DND-41 (cell line): ENCODE measurements around the gene SMIM3.

Experiments used
- ATAC-seq: fragments of 200-7000 bp; cut with Tn5 transposase; 3 replicates; pipeline ENCODE4 v1.9.1; 2021; ENCODE audit warnings: low read depth; ENCODE audit not compliant: insufficient read depth
- DNase-seq: peaks from one replicate; pipeline ENCODE4 v3.0.0-alpha.2; 2020
- H2AFZ ChIP-seq: 2 replicates; pipeline ENCODE4 v1.6.0; 2012; ENCODE audit warnings: low read depth, low read length
- H3K27ac ChIP-seq: 2 replicates; pipeline ENCODE4 v1.5.1; 2012; ENCODE audit warnings: low read length, inconsistent platforms
- H3K27me3 ChIP-seq: fragments of 200-600 bp; sonication (generic); 2 replicates; pipeline ENCODE4 v1.6.0; 2012; ENCODE audit warnings: low read length, mild to moderate bottlenecking, inconsistent platforms; ENCODE audit not compliant: insufficient read depth, poor library complexity
- H3K36me3 ChIP-seq: 2 replicates; pipeline ENCODE4 v1.5.1; 2012; ENCODE audit warnings: low read length, inconsistent platforms; ENCODE audit not compliant: insufficient read depth
- H3K4me1 ChIP-seq: 2 replicates; pipeline ENCODE4 v1.5.1; 2012; ENCODE audit warnings: mild to moderate bottlenecking, low read length; ENCODE audit not compliant: insufficient read depth
- H3K4me2 ChIP-seq: 2 replicates; pipeline ENCODE4 v1.6.0; 2012; ENCODE audit warnings: mild to moderate bottlenecking, moderate library complexity, low read length, inconsistent platforms; ENCODE audit not compliant: insufficient read depth
- H3K4me3 ChIP-seq, 2 experiments: fragments of 200-600 bp in 1 of 2; shearing (Covaris generic) in 1 of 2; 2 replicates each; pipeline ENCODE4 v1.5.1; 2012 to 2016; ENCODE audit warnings: inconsistent platforms in 2 of 2, low read length in 2 of 2, mild to moderate bottlenecking in 2 of 2, low read depth in 1 of 2, moderate library complexity in 1 of 2
- H3K79me2 ChIP-seq: 2 replicates; pipeline ENCODE4 v1.6.0; 2012; ENCODE audit warnings: low read length, inconsistent platforms; ENCODE audit not compliant: insufficient read depth
- H3K9ac ChIP-seq: 2 replicates; pipeline ENCODE4 v1.6.0; 2012; ENCODE audit warnings: low read depth, mild to moderate bottlenecking, inconsistent platforms, low read length, moderate library complexity
- H3K9me3 ChIP-seq: 2 replicates; pipeline ENCODE4 v1.5.1; 2012; ENCODE audit warnings: low read length, moderate library complexity, mild to moderate bottlenecking, inconsistent platforms; ENCODE audit not compliant: insufficient read depth, severe bottlenecking
- H4K20me1 ChIP-seq: 2 replicates; pipeline ENCODE4 v1.6.0; 2012; ENCODE audit warnings: low read length; ENCODE audit not compliant: insufficient read depth
- EZH2 ChIP-seq: IDR thresholded peaks from 3 replicates; pipeline ENCODE4 v1.6.1; 2012; ENCODE audit warnings: borderline replicate concordance, low read depth, mild to moderate bottlenecking, moderate library complexity, low read length, inconsistent platforms; ENCODE audit not compliant: severe bottlenecking
- TF ChIP-seq, protein P1 (sequence below): IDR thresholded peaks from 2 replicates; pipeline ENCODE4 v1.5.1; 2012; ENCODE audit warnings: borderline replicate concordance, low read length, moderate library complexity, mild to moderate bottlenecking; ENCODE audit not compliant: poor library complexity, severe bottlenecking; ENCODE audit errors: extremely low read depth

SMIM3 gene

DNA sequence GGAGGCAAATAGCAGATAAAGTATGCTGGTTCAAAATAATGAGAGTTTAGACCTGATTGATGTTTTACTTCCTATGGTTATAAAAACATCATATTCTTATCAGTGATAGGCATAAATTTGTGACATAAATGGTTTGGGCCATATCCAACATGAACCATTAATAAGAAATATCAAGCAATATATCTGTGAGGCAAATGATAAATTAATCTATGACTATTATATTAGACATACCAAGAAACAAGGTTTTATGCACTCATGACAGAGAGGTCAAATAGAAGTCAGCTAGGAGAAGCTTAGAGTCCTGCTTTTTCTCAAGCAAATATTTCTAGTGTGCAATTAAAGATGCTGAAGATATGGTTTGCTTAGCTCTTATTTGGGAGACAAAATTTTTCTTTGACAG, 10.4 kb downstream of the SMIM3 start:
- TF ChIP-seq EZH2 = no peak
- TF ChIP-seq, protein P1, sequence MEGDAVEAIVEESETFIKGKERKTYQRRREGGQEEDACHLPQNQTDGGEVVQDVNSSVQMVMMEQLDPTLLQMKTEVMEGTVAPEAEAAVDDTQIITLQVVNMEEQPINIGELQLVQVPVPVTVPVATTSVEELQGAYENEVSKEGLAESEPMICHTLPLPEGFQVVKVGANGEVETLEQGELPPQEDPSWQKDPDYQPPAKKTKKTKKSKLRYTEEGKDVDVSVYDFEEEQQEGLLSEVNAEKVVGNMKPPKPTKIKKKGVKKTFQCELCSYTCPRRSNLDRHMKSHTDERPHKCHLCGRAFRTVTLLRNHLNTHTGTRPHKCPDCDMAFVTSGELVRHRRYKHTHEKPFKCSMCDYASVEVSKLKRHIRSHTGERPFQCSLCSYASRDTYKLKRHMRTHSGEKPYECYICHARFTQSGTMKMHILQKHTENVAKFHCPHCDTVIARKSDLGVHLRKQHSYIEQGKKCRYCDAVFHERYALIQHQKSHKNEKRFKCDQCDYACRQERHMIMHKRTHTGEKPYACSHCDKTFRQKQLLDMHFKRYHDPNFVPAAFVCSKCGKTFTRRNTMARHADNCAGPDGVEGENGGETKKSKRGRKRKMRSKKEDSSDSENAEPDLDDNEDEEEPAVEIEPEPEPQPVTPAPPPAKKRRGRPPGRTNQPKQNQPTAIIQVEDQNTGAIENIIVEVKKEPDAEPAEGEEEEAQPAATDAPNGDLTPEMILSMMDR = no peak
- no peak overlapping the region for H3K4me2 ChIP-seq
- no peaks in the 10 kb centered on the region for H3K27me3 ChIP-seq
- no peak for DNase-seq
- no peak overlapping the region for H3K4me3 ChIP-seq
- peaks cover 35% of the 10 kb centered on the region for H3K4me1 ChIP-seq
- H3K9ac ChIP-seq = no peak overlapping the region
- H2AFZ ChIP-seq = no peak overlapping the region
- 0 out of 2 replicates have a peak, but pooled peaks cover 4% of the 10 kb centered on the region for H4K20me1 ChIP-seq
- H3K79me2 ChIP-seq = peaks cover 75% of the 10 kb centered on the region
- H3K9me3 ChIP-seq = no peaks in the 10 kb centered on the region
- ATAC-seq = no peak
- 0 out of 2 replicates have a peak overlapping the region, but pooled peaks have one; percentile 75 for H3K27ac ChIP-seq
- H3K36me3 ChIP-seq = no peaks in the 10 kb centered on the region

DNA sequence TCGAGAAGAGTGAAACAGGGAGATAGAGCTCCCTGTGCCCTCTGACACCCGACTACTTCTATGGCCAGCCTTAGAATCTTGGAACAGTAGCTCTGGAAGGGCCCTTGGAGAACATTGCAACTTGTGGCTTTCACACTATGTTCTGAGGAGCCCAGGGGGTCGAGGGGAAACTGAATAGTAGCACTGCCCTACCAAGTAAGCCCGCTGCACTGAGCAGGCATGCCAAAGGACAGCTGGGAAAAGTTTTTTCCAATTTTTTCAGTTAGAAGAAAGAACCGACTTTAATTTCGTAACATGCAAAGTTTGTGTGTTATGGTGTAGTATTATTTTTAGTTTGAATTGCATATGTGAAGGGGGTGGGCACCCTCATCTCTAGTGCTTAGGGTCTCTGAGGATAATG, 10.9 kb downstream of the SMIM3 start:
- no peaks in the 10 kb centered on the region for H3K27me3 ChIP-seq
- H3K9me3 ChIP-seq = no peaks in the 10 kb centered on the region
- H4K20me1 ChIP-seq = 0 out of 2 replicates have a peak, but pooled peaks cover 4% of the 10 kb centered on the region
- DNase-seq (no peak), ATAC-seq (no peak)
- peak overlapping the region; percentile 75 for H3K27ac ChIP-seq
- H3K4me3 ChIP-seq = peak overlapping the region in 1 of 2 experiments; percentile 22; a peak in 2 of 4 replicates
- H3K4me1 ChIP-seq = peaks cover 31% of the 10 kb centered on the region
- TF ChIP-seq, protein P1 = no peak
- TF ChIP-seq EZH2 = no peak
- peaks cover 72% of the 10 kb centered on the region for H3K79me2 ChIP-seq
- peak overlapping the region; percentile 55 for H3K4me2 ChIP-seq
- H3K9ac ChIP-seq = peak overlapping the region; percentile 39; the same call in 1 of the 2 replicates
- no peaks in the 10 kb centered on the region for H3K36me3 ChIP-seq
- no peak overlapping the region for H2AFZ ChIP-seq

DNA sequence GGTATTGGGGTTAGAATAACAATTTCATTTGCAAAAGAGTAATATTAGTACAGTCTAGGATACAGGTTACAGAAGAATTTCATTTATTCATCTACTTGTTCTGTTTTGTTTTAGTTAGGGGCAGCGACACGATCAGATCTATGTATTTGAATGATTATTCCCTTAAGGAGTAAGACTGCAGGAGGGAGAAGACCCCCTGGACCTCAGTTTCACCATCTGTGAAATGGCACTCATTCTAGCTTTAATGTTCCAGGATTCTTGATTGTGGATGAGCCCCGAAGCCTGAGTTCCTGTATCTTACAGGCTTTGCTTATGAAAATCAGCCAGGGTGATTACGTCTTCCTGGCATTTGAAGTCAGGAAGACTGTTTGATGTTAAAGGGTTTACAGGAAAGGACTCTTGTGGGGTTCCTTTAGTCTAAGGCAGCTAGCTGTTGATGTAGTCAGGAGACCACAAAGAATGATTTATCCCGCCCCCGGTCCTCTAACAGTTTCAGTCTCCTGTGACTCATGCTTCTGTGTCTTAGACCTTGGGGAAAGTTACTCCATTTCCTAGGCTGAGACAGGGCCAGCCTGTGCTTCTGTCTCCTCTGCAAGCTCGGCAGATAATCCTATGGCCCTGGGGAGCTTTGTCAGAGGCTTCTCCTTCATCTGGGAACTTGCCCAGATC, 11.5 kb downstream of the SMIM3 start:
- TF ChIP-seq, protein P1 = no peak
- TF ChIP-seq EZH2 = no peak
- H2AFZ ChIP-seq = peak overlapping the region; percentile 8; the same call in 1 of the 2 replicates
- peaks cover 67% of the 10 kb centered on the region for H3K79me2 ChIP-seq
- peak; percentile 99 for ATAC-seq
- DNase-seq = peak; percentile 75
- H3K36me3 ChIP-seq = peaks cover 3% of the 10 kb centered on the region; the same call in 1 of the 2 replicates
- H3K9ac ChIP-seq = peak overlapping the region; percentile 39
- H4K20me1 ChIP-seq = 0 out of 2 replicates have a peak, but pooled peaks cover 4% of the 10 kb centered on the region
- H3K4me1 ChIP-seq = peaks cover 24% of the 10 kb centered on the region
- peak overlapping the region; percentile 55 for H3K4me2 ChIP-seq
- H3K27me3 ChIP-seq = no peaks in the 10 kb centered on the region
- H3K4me3 ChIP-seq = peak overlapping the region in 1 of 2 experiments; percentile 22; a peak in 2 of 4 replicates
- H3K9me3 ChIP-seq = no peaks in the 10 kb centered on the region
- H3K27ac ChIP-seq = peak overlapping the region; percentile 75
